KMS-11 (cell line): ENCODE measurements around the gene NRXN3.

Experiments used
- H2AFZ ChIP-seq: fragments of 200-600 bp; sonication (generic); 2 replicates; pipeline ENCODE4 v1.6.1; 2016; ENCODE audit warnings: antibody characterized with exemption, mixed run types, low read depth
- H3K27ac ChIP-seq: fragments of 200-600 bp; sonication (generic); 2 replicates; pipeline ENCODE4 v1.6.1; 2016; ENCODE audit warnings: mild to moderate bottlenecking, mixed run types
- H3K27me3 ChIP-seq: fragments of 200-600 bp; sonication (generic); 2 replicates; pipeline ENCODE4 v1.6.1; 2017; ENCODE audit warnings: mild to moderate bottlenecking, low read depth, mixed run types, moderate library complexity; ENCODE audit not compliant: insufficient read depth
- H3K36me3 ChIP-seq: fragments of 200-600 bp; sonication (generic); 2 replicates; pipeline ENCODE4 v1.6.1; 2017; ENCODE audit warnings: mild to moderate bottlenecking, mixed run types; ENCODE audit not compliant: insufficient read depth
- H3K4me1 ChIP-seq: fragments of 200-600 bp; sonication (generic); 2 replicates; pipeline ENCODE4 v1.6.1; 2016; ENCODE audit warnings: mild to moderate bottlenecking, low read depth, mixed run types; ENCODE audit not compliant: poor library complexity, severe bottlenecking
- H3K4me2 ChIP-seq: fragments of 200-600 bp; sonication (generic); 2 replicates; pipeline ENCODE4 v1.7.0; 2016; ENCODE audit warnings: mild to moderate bottlenecking, mixed run types
- H3K4me3 ChIP-seq: fragments of 200-600 bp; sonication (generic); IDR thresholded peaks from 2 replicates; pipeline ENCODE4 v1.6.1; 2017; ENCODE audit warnings: low read depth, low read length, mixed read lengths; ENCODE audit not compliant: insufficient read depth
- H3K79me2 ChIP-seq: fragments of 200-600 bp; sonication (generic); 2 replicates; pipeline ENCODE4 v1.6.1; 2016; ENCODE audit warnings: low read depth, mixed run types; ENCODE audit not compliant: insufficient read depth
- H3K9ac ChIP-seq: fragments of 200-600 bp; sonication (generic); 2 replicates; pipeline ENCODE4 v1.6.1; 2016; ENCODE audit warnings: mild to moderate bottlenecking, mixed run types
- H4K20me1 ChIP-seq: fragments of 200-600 bp; sonication (generic); 2 replicates; pipeline ENCODE4 v1.6.1; 2016; ENCODE audit warnings: mild to moderate bottlenecking, mixed run types; ENCODE audit not compliant: insufficient read depth
- CTCF ChIP-seq: fragments of 200-600 bp; sonication (generic); conservative IDR thresholded peaks from 2 replicates; pipeline ENCODE4 v1.6.1; 2017; ENCODE audit warnings: low read depth, mild to moderate bottlenecking, antibody characterized with exemption, low read length, moderate library complexity, mixed read lengths

NRXN3 gene

DNA sequence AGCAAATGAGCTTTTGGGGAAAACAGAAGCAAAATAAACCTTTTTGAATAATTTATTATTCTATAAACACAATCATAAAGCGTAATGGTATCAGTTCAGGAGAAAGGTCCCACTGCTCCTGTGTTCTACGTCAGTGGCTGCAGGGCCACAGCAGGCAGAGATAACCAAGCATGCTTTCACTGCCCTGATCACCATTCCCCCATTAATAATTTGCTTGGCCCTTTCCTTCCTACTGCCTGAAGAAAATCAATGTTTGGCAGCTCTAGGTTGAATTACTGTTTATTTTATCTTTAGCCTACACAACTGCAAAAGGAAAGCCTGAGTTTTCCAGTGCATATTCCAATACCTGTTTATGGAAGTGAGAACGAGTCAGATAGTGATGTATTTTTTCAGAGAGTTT lies 1671.3 kb downstream of the NRXN3 start:
- H3K4me2 ChIP-seq, result no peak overlapping the region
- H3K9ac ChIP-seq, result no peak overlapping the region
- H3K27me3 ChIP-seq, result no peaks in the 10 kb centered on the region
- H3K4me3 ChIP-seq, result no peak overlapping the region
- H2AFZ ChIP-seq, result no peak overlapping the region
- no peaks in the 10 kb centered on the region for H3K79me2 ChIP-seq
- no peak overlapping the region for H3K27ac ChIP-seq
- H3K36me3 ChIP-seq, result no peaks in the 10 kb centered on the region
- no peaks in the 10 kb centered on the region for H4K20me1 ChIP-seq
- TF ChIP-seq CTCF, result no peak
- H3K4me1 ChIP-seq, result no peaks in the 10 kb centered on the region

DNA sequence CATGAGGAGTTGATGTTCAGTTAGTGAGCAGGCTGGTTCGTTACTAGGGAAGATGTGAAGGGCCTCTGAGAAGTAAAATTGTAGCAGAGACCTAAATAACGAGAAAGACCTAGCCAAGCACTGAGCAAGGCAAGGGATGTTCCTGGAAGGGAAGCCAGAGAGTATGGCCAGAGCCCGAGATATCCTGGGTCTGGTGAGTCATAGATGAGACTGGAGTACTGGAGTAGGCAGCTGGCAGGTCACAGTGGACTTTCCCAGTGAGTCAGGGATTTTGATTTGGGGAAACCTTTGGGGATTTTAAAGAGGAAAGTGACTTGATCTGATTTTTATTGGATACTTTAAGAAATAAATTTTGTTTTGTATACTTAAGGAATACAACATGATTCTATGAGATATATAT lies 1672.1 kb downstream of the NRXN3 start:
- Histone ChIP-seq H3K4me3 (no peak overlapping the region), H3K4me1 (no peaks in the 10 kb centered on the region), H3K9ac (no peak overlapping the region), H4K20me1 (no peaks in the 10 kb centered on the region), H3K79me2 (no peaks in the 10 kb centered on the region), H3K27ac (no peak overlapping the region), H3K27me3 (no peaks in the 10 kb centered on the region), H2AFZ (no peak overlapping the region), H3K4me2 (no peak overlapping the region), H3K36me3 (no peaks in the 10 kb centered on the region)
- TF ChIP-seq CTCF, result no peak

GRCh38 chr14:79852950-79853744 lies 1683.0 kb downstream of the NRXN3 start:
- no peak overlapping the region for H3K9ac ChIP-seq
- no peaks in the 10 kb centered on the region for H3K27me3 ChIP-seq
- no peaks in the 10 kb centered on the region for H3K4me1 ChIP-seq
- no peaks in the 10 kb centered on the region for H4K20me1 ChIP-seq
- H3K79me2 ChIP-seq, result no peaks in the 10 kb centered on the region
- no peak overlapping the region for H3K27ac ChIP-seq
- no peak overlapping the region for H2AFZ ChIP-seq
- H3K4me2 ChIP-seq, result no peak overlapping the region
- no peak for TF ChIP-seq CTCF
- H3K4me3 ChIP-seq, result no peak overlapping the region
- H3K36me3 ChIP-seq, result no peaks in the 10 kb centered on the region

DNA sequence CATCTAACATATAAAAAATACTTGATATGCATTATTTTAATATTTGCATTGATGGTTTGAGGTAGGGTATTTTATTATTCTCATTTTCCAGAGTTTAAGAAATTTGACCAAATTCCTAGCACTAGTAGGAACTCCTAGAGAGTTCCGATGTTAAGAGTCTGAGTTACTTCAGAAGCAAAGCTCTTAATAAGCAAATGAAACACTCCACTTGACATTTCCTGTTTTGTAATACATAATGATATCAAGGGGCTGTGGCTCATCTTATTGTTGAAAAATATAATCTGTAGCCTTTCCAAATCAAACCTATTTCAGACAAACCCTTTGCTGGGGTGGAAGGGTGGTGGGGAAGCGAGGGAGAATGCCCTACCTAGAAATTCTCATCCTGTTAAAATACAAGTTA lies 1685.6 kb downstream of the NRXN3 start:
- no peak overlapping the region for H3K4me3 ChIP-seq
- no peak overlapping the region for H2AFZ ChIP-seq
- no peak overlapping the region for H3K4me2 ChIP-seq
- no peaks in the 10 kb centered on the region for H3K4me1 ChIP-seq
- no peak for TF ChIP-seq CTCF
- no peaks in the 10 kb centered on the region for H3K79me2 ChIP-seq
- H3K36me3 ChIP-seq, result no peaks in the 10 kb centered on the region
- no peak overlapping the region for H3K27ac ChIP-seq
- H3K27me3 ChIP-seq, result no peaks in the 10 kb centered on the region
- no peaks in the 10 kb centered on the region for H4K20me1 ChIP-seq
- no peak overlapping the region for H3K9ac ChIP-seq
